NCI-H1694 (cell line): ENCODE measurements around the gene LMF2.

Experiments
- DNase-seq: peaks from one replicate; lab custom pipeline; 2025; lab: John Stamatoyannopoulos, UW

Gene LMF2

GRCh38 chr22:50465066-50465930 is 42.2 kb downstream of the LMF2 start:
- no peak for DNase-seq

GRCh38 chr22:50464451-50464850 is 43.1 kb downstream of the LMF2 start:
- no peak for DNase-seq

- no peak for DNase-seq
Observed at GRCh38 chr22:50463188-50463900, 44.2 kb downstream of the LMF2 start.

- DNase-seq = no peak
Observed at GRCh38 chr22:50461979-50462540, 45.4 kb downstream of the LMF2 start.

- DNase-seq = no peak
Observed at GRCh38 chr22:50461536-50461935, 46.0 kb downstream of the LMF2 start.

- no peak for DNase-seq
Observed at GRCh38 chr22:50460938-50461337, 46.6 kb downstream of the LMF2 start.

- DNase-seq = no peak
Observed at GRCh38 chr22:50459496-50460140, 47.9 kb downstream of the LMF2 start.

- DNase-seq = no peak
Observed at GRCh38 chr22:50459016-50459415, 48.5 kb downstream of the LMF2 start.

GRCh38 chr22:50456466-50457234 is 50.9 kb downstream of the LMF2 start:
- DNase-seq = no peak

- DNase-seq = no peak
Observed at GRCh38 chr22:50456026-50456425, 51.5 kb downstream of the LMF2 start.

- no peak for DNase-seq
Observed at GRCh38 chr22:50455201-50455600, 52.3 kb downstream of the LMF2 start.

- no peak for DNase-seq
Observed at GRCh38 chr22:50454556-50455075, 52.9 kb downstream of the LMF2 start.
